Measurements from ENCODE around the gene RAE1. TPM values are rescaled to one million over a fixed set of nuclear protein-coding genes. Genes with fewer than 3 reads are reported as not detected.

The RAE1 gene
- total RNA-seq, 1 donor from 2014 or later = 36.6 TPM

GRCh38 chr20:57408536-57409233 lies 57.6 kb downstream of the RAE1 start:
- no peak overlapping the region for H3K27ac Mint-ChIP-seq
- intact Hi-C loops (cut with micrococcal nuclease) = no loop called here
- ChIA-PET CTCF (no interaction called here), POLR2A (interaction anchor here (0.8 to 2.3 kb wide), 3 partner anchors 10 to 68 kb away, joined by 3 to 9 read pairs (median 3); no protein-coding TSS in a partner anchor)
- no peak overlapping the region for H3K4me3 Mint-ChIP-seq
- peaks cover 47% of the 10 kb centered on the region for H3K4me1 Mint-ChIP-seq
- no peaks in the 10 kb centered on the region for H3K9me3 Mint-ChIP-seq
- no peak for TF ChIP-seq CTCF (IDR thresholded peaks at IDR 0.05)
- H3K27me3 Mint-ChIP-seq = no peaks in the 10 kb centered on the region
- DNase-seq (no peak), ATAC-seq (ENCODE audit: low read depth) (no peak)
- peaks cover 61% of the 10 kb centered on the region for H3K36me3 Mint-ChIP-seq (ENCODE audit: low read depth)

- H3K9me3 Mint-ChIP-seq = no peaks in the 10 kb centered on the region
- ChIA-PET CTCF (no interaction called here), POLR2A (interaction anchor here (0.8 to 2.3 kb wide), 3 partner anchors 10 to 67 kb away, joined by 3 to 9 read pairs (median 3); no protein-coding TSS in a partner anchor)
- intact Hi-C loops (cut with micrococcal nuclease) = no loop called here
- ATAC-seq (ENCODE audit: low read depth) = no peak
- H3K4me1 Mint-ChIP-seq = peaks cover 41% of the 10 kb centered on the region
- no peak for DNase-seq
- no peak for TF ChIP-seq CTCF (IDR thresholded peaks at IDR 0.05)
- no peak overlapping the region for H3K27ac Mint-ChIP-seq
- no peaks in the 10 kb centered on the region for H3K27me3 Mint-ChIP-seq
- peaks cover 55% of the 10 kb centered on the region for H3K36me3 Mint-ChIP-seq (ENCODE audit: low read depth)
- no peak overlapping the region for H3K4me3 Mint-ChIP-seq
Measured at GRCh38 chr20:57409316-57409671, 58.2 kb downstream of the RAE1 start.

- no peak overlapping the region for H3K27ac Mint-ChIP-seq
- peaks cover 52% of the 10 kb centered on the region for H3K36me3 Mint-ChIP-seq (ENCODE audit: low read depth)
- ATAC-seq (ENCODE audit: low read depth) (no peak), DNase-seq (no peak)
- peaks cover 40% of the 10 kb centered on the region for H3K4me1 Mint-ChIP-seq
- intact Hi-C loops (cut with micrococcal nuclease) = no loop called here
- TF ChIP-seq CTCF (IDR thresholded peaks at IDR 0.05) = no peak
- H3K27me3 Mint-ChIP-seq = no peaks in the 10 kb centered on the region
- ChIA-PET POLR2A (interaction anchor here (0.8 to 2.3 kb wide), 3 partner anchors 11 to 67 kb away, joined by 3 to 9 read pairs (median 3); no protein-coding TSS in a partner anchor), CTCF (no interaction called here)
- H3K9me3 Mint-ChIP-seq = no peaks in the 10 kb centered on the region
- H3K4me3 Mint-ChIP-seq = no peak overlapping the region
Measured at GRCh38 chr20:57409672-57410397, 58.8 kb downstream of the RAE1 start.

- H3K4me3 Mint-ChIP-seq = no peak overlapping the region
- DNase-seq (no peak), ATAC-seq (ENCODE audit: low read depth) (no peak)
- no peak overlapping the region for H3K27ac Mint-ChIP-seq
- peaks cover 38% of the 10 kb centered on the region for H3K4me1 Mint-ChIP-seq
- TF ChIP-seq CTCF (IDR thresholded peaks at IDR 0.05) = no peak
- no peaks in the 10 kb centered on the region for H3K27me3 Mint-ChIP-seq
- H3K9me3 Mint-ChIP-seq = no peaks in the 10 kb centered on the region
- CTCF ChIA-PET = no interaction called here
- POLR2A ChIA-PET = no interaction called here
- peaks cover 47% of the 10 kb centered on the region for H3K36me3 Mint-ChIP-seq (ENCODE audit: low read depth)
- intact Hi-C loops (cut with micrococcal nuclease) = no loop called here
Measured at GRCh38 chr20:57410398-57410920, 59.4 kb downstream of the RAE1 start.

- ChIA-PET CTCF (no interaction called here), POLR2A (interaction anchor here (0.6 kb wide), 1 partner anchor 17 kb away, joined by 3 read pairs; no protein-coding TSS in a partner anchor)
- H3K9me3 Mint-ChIP-seq = no peaks in the 10 kb centered on the region
- H3K4me3 Mint-ChIP-seq = no peak overlapping the region
- ATAC-seq (ENCODE audit: low read depth) (no peak), DNase-seq (no peak)
- no peaks in the 10 kb centered on the region for H3K27me3 Mint-ChIP-seq
- intact Hi-C loops (cut with micrococcal nuclease) = no loop called here
- no peak overlapping the region for H3K27ac Mint-ChIP-seq
- TF ChIP-seq CTCF (IDR thresholded peaks at IDR 0.05) = no peak
- peaks cover 38% of the 10 kb centered on the region for H3K4me1 Mint-ChIP-seq
- peaks cover 47% of the 10 kb centered on the region for H3K36me3 Mint-ChIP-seq (ENCODE audit: low read depth)
Measured at GRCh38 chr20:57410924-57411323, 59.9 kb downstream of the RAE1 start.

Measured in activated B cell treated with CpG ODN at 0.5 μM for 24 hours (primary cell).